Mucosa of stomach (tissue), 1 donor: ENCODE data around the gene TGM2.

Source experiments
- H3K27me3 ChIP-seq: one replicate; pipeline ENCODE4 v1.7.0; 2013; ENCODE audit warnings: mild to moderate bottlenecking, low read length; ENCODE audit not compliant: control insufficient read depth, insufficient read depth
- H3K36me3 ChIP-seq: one replicate; pipeline ENCODE4 v1.7.0; 2013; ENCODE audit warnings: low read length; ENCODE audit not compliant: control insufficient read depth, insufficient read depth
- H3K4me1 ChIP-seq: one replicate; pipeline ENCODE4 v1.7.0; 2013; ENCODE audit warnings: mild to moderate bottlenecking, low read length; ENCODE audit not compliant: control insufficient read depth, insufficient read depth
- H3K4me3 ChIP-seq: one replicate; pipeline ENCODE4 v1.7.0; 2013; ENCODE audit warnings: low read length
- H3K9ac ChIP-seq: one replicate; pipeline ENCODE4 v1.7.0; 2013; ENCODE audit warnings: mild to moderate bottlenecking, low read length, moderate library complexity
- H3K9me3 ChIP-seq: one replicate; pipeline ENCODE4 v1.7.0; 2013; ENCODE audit warnings: mild to moderate bottlenecking, low read length, moderate library complexity; ENCODE audit not compliant: control insufficient read depth
- donor health status: Pancreatic carcinoma.

Gene TGM2

DNA sequence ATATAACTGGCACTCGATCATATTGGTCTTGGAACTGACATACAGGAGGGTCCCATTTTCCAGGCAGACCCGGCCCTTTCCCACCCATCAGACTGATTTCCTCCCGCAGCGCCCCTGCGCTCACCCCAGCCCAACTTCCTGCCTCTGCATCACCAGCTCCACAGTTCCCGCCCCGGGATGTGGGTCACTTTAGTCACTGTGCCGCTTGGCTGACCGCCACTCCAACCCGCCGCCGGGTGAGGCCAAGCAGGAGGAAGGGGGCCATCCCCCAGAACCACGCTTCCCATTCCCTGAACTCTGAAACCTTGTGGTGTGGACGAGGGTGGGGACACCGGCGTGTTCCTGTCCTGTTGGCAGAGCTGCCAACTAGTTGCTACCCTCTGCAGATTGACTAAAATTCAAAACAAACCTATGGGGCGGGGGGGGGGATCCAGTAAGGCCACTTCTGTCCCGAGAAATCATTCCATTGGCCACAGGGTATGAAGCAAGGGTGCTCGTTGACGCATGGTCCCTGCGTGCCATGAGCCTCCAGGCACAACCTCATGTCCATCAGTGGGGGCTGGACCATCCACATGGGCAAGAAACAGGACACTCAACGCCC is 12.3 kb downstream of the TGM2 start:
- Histone ChIP-seq H3K4me1 (peaks cover 26% of the 10 kb centered on the region), H3K27me3 (no peaks in the 10 kb centered on the region), H3K9me3 (no peaks in the 10 kb centered on the region), H3K9ac (peak overlapping the region; percentile 14), H3K4me3 (no peak overlapping the region), H3K36me3 (no peaks in the 10 kb centered on the region)

DNA sequence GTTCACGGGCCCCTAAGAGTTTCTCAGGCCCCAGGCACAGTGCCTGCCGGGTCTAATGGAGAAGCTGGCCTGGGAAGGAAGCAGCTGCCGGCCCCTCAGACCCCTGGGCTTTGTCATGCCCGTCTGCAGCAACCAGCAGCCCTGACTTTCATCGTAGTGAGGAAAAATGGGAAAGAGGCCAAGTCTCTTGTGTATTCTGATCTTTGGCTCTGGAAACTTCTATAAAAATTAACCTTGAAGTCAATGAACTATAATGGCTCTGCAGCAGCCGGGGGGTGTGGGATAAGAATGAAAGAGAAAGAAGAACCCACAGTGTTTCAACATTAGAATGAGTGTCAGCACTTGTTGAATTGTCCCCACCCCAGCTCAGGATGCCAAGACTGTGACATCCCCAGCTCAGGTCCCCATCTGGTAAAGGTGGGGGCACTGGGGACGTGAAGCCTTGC is 12.9 kb downstream of the TGM2 start:
- Histone ChIP-seq H3K9ac (peak overlapping the region; percentile 14), H3K9me3 (no peaks in the 10 kb centered on the region), H3K4me1 (peaks cover 26% of the 10 kb centered on the region), H3K36me3 (no peaks in the 10 kb centered on the region), H3K27me3 (no peaks in the 10 kb centered on the region), H3K4me3 (no peak overlapping the region)

DNA sequence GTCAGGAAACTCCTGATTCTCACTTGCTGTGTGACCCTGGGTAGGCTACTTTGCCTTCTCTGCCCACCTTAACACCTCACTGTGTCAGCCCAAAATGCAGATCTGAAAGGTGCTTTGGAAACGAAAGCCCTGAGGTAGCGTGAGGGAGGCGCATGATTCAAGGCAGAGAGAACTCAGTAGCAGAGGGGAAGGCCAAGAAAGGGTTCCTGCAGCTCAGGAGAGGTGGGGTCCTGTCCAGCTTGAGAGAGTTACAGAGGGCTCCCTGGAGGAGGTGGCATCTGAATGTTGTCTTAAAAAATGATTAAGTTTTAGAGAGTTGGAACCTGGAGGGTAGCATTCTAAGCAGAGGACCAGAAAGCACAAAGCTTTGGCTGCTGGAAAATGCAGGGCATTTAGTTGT is 13.6 kb downstream of the TGM2 start:
- peaks cover 26% of the 10 kb centered on the region for H3K4me1 ChIP-seq
- no peak overlapping the region for H3K9ac ChIP-seq
- no peak overlapping the region for H3K4me3 ChIP-seq
- no peaks in the 10 kb centered on the region for H3K27me3 ChIP-seq
- no peaks in the 10 kb centered on the region for H3K9me3 ChIP-seq
- no peaks in the 10 kb centered on the region for H3K36me3 ChIP-seq

DNA sequence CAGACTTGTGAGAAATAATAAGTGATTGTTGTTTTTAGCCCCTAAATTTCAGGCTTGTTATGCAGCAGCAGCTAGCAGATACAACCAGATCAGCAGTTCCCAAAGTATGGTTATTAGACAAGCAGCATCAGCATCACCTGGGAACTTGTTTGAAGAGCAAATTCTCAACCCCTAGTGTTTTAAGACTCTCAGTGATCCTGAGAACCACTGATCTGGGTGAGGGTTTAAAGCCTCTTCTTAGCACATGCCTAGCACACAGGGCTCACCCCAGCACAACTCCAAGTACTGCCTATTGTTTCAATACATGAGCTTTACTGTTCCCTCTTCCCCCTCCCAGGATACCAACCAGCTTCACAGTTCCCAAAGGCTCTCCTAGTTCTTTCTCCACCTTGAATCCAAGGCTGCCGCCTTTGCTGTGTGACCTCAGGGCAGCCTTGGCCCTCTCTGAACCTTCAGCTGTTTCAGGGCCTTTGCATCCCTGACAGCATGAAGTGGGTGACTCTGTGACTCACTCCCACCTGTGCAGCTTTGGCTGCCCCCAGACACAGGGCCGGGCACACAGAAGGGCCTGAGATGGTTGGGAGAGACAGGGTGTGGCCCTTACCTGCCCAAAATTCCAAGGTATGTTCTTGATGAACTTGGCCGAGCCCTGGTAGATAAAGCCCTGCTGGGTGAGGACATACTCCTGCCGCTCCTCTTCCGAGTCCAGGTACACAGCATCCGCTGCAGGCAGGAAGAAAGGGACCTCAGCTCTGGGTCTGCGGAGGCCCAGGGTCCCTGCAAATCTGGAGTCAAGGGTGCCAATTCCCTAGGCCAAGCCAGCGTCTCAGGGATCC is 14.5 kb downstream of the TGM2 start:
- no peak overlapping the region for H3K4me3 ChIP-seq
- no peaks in the 10 kb centered on the region for H3K9me3 ChIP-seq
- H3K36me3 ChIP-seq: no peaks in the 10 kb centered on the region
- H3K9ac ChIP-seq: no peak overlapping the region
- no peaks in the 10 kb centered on the region for H3K27me3 ChIP-seq
- peaks cover 26% of the 10 kb centered on the region for H3K4me1 ChIP-seq

- Histone ChIP-seq H3K27me3 (no peaks in the 10 kb centered on the region), H3K9ac (no peak overlapping the region), H3K4me1 (peaks cover 41% of the 10 kb centered on the region), H3K9me3 (no peaks in the 10 kb centered on the region), H3K4me3 (no peak overlapping the region), H3K36me3 (no peaks in the 10 kb centered on the region)
Measured at GRCh38 chr20:38148328-38149102, 16.6 kb downstream of the TGM2 start.

GRCh38 chr20:38147751-38148150 is 17.3 kb downstream of the TGM2 start:
- peaks cover 44% of the 10 kb centered on the region for H3K4me1 ChIP-seq
- H3K9me3 ChIP-seq: no peaks in the 10 kb centered on the region
- H3K27me3 ChIP-seq: no peaks in the 10 kb centered on the region
- H3K4me3 ChIP-seq: no peak overlapping the region
- no peaks in the 10 kb centered on the region for H3K36me3 ChIP-seq
- no peak overlapping the region for H3K9ac ChIP-seq

DNA sequence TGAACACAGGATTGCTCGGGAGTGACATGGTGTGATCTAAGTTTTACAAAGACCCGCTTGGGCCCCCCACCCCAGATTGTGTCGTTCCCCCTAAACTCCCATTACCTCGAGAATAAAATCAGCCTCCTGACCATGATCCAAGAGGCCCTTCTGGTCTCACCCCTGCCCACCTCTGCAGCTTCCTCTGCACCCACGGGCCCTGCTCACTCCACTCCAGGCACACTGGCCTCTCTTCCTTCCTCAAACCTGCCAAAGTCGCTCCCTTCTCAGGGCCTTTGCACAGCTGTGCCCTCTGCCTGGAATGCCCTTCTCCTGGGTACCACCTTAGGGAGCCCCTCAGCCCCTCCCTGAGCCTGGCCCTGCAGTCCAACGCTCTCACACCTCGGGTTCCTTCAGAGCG is 17.9 kb downstream of the TGM2 start:
- Histone ChIP-seq H3K36me3 (no peaks in the 10 kb centered on the region), H3K9me3 (no peaks in the 10 kb centered on the region), H3K9ac (no peak overlapping the region), H3K4me1 (peaks cover 38% of the 10 kb centered on the region), H3K4me3 (no peak overlapping the region), H3K27me3 (no peaks in the 10 kb centered on the region)

DNA sequence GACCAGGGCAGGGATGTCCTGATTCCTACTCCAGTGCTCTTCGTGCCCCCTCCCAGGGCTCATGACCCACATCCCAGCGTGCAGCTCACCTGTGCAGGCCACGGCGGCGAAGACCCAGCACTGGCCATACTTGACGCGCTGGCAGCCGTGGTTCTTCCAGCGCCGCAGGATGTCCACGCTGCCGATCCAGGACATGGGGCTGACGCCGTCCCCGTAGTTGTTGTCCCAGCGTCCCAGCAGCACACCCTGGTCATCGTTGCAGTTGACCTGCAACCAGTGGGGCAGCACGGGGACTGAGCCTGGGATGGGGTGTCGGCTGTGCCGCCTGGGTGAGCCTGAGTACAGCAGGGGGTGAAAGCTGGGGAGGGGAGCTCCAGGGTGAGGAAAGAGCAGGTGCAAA is 18.4 kb downstream of the TGM2 start:
- no peak overlapping the region for H3K9ac ChIP-seq
- peaks cover 33% of the 10 kb centered on the region for H3K4me1 ChIP-seq
- H3K36me3 ChIP-seq: no peaks in the 10 kb centered on the region
- no peak overlapping the region for H3K4me3 ChIP-seq
- H3K9me3 ChIP-seq: no peaks in the 10 kb centered on the region
- H3K27me3 ChIP-seq: no peaks in the 10 kb centered on the region

DNA sequence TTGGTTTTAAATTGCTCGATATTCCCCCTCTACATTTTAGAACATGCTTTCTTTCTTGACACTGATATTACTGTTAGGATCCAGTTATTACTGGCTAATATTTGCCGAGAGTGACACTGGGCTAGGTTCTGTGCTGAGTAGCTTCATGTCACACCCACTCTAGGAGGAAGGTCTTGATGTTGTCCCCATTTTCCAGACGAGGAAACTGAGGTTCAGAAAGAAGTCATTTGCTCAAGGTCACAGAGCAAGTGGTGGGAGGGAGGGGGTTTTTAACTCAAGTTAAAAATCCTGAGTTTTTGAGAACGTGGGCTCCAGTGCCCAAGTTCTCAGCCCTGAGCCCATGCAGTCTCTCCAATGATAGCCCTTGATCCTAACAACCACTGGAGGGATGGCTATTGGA is 18.9 kb downstream of the TGM2 start:
- Histone ChIP-seq H3K9ac (no peak overlapping the region), H3K36me3 (no peaks in the 10 kb centered on the region), H3K27me3 (no peaks in the 10 kb centered on the region), H3K9me3 (no peaks in the 10 kb centered on the region), H3K4me1 (peaks cover 28% of the 10 kb centered on the region), H3K4me3 (no peak overlapping the region)

- H3K4me1 ChIP-seq: peaks cover 24% of the 10 kb centered on the region
- no peak overlapping the region for H3K9ac ChIP-seq
- H3K36me3 ChIP-seq: no peaks in the 10 kb centered on the region
Measured at GRCh38 chr20:38145729-38146075, 19.4 kb downstream of the TGM2 start.

DNA sequence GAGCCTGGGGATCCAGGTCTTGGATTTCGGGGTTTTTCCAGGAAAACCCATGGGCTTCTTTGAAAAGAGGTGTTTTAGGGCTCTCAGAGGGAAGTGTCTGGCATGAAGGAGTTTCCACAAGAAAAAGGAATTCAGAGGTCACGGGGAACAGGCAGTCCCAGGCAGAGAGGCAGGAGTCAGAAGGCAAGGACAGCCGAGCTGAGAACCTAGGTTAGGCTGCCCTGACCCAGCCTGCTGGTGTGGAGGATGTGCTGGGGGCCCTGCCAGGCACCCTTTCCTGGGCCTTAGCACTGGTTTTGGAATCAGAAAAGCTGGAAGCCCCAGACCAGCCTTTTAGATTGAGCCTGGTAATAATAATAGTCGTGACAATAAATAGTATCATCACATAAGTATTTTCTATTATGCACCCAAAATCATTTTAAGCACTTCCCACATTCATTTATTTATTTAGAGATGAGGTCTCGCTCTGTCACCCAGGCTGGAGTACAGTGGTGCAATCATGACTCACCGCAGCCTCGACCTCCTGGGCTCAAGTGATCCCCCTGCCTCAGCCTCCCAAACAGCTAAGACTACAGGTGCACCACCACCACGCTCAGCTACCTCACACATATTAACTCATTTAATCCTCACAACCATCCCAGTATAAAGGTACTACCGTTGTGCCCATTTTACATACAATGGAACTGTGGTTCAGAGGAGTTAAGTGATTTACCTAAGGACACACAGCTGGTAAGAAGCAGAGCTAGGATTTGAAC is 19.9 kb downstream of the TGM2 start:
- Histone ChIP-seq H3K9ac (no peak overlapping the region), H3K27me3 (no peaks in the 10 kb centered on the region), H3K9me3 (no peaks in the 10 kb centered on the region), H3K36me3 (no peaks in the 10 kb centered on the region), H3K4me1 (peaks cover 24% of the 10 kb centered on the region), H3K4me3 (no peak overlapping the region)

More at GRCh38 chr20:38145729-38146075, 19.4 kb downstream of the TGM2 start:
- Histone ChIP-seq H3K27me3 (no peaks in the 10 kb centered on the region), H3K9me3 (no peaks in the 10 kb centered on the region), H3K4me3 (no peak overlapping the region)
